Hindlimb muscle (tissue), 1 donor: ENCODE results near the gene GAGE10. TPM values are rescaled to one million over a fixed set of nuclear protein-coding genes. Genes with fewer than 3 reads are reported as not detected.
"Not testable (repeated sequence)": the region's sequence is repeated elsewhere in the genome, so short reads cannot be mapped to it uniquely, and the experiment has no call there.

ENCODE experiments used
- DNase-seq: peaks from one replicate; pipeline ENCODE4 v3.0.0-alpha.2; 2013
- polyA plus RNA-seq: library from polyadenylated mRNA; unstranded; fragments of 120-200 nt; gene quantifications from one replicate; pipeline ENCODE4 v1.2.1, GENCODE V29; 2013; ENCODE audit not compliant: insufficient read length

The GAGE10 gene
- polyA plus RNA-seq, 1 donor: not detected

GRCh38 chrX:49276671-49277534 lies 26.5 kb upstream of the GAGE10 start:
- DNase-seq: no peak

- no peak for DNase-seq
Observed at GRCh38 chrX:49277535-49277830, 26.0 kb upstream of the GAGE10 start.

GRCh38 chrX:49278081-49278480 lies 25.4 kb upstream of the GAGE10 start:
- DNase-seq: no peak

- DNase-seq: no peak
Observed at GRCh38 chrX:49282647-49283011, 20.8 kb upstream of the GAGE10 start.

- DNase-seq: no peak
Observed at GRCh38 chrX:49284212-49284611, 19.2 kb upstream of the GAGE10 start.

- no peak for DNase-seq
Observed at GRCh38 chrX:49286136-49286535, 17.3 kb upstream of the GAGE10 start.

GRCh38 chrX:49286581-49286980 lies 16.9 kb upstream of the GAGE10 start:
- no peak for DNase-seq

- no peak for DNase-seq
Observed at GRCh38 chrX:49287665-49288064, 15.8 kb upstream of the GAGE10 start.

GRCh38 chrX:49290215-49290614 lies 13.2 kb upstream of the GAGE10 start:
- no peak for DNase-seq

GRCh38 chrX:49291615-49292337 lies 11.7 kb upstream of the GAGE10 start:
- DNase-seq: no peak

- DNase-seq: no peak
Observed at GRCh38 chrX:49292400-49293362, 10.8 kb upstream of the GAGE10 start.

- DNase-seq: not testable (repeated sequence)
Observed at GRCh38 chrX:49299293-49299692, 4.2 kb upstream of the GAGE10 start.

GRCh38 chrX:49300703-49301102 lies 2.7 kb upstream of the GAGE10 start:
- no peak for DNase-seq

- DNase-seq: not testable (repeated sequence)
Observed at GRCh38 chrX:49307775-49308174, 4.3 kb downstream of the GAGE10 start.

- no peak for DNase-seq
Observed at GRCh38 chrX:49308604-49309269, 5.3 kb downstream of the GAGE10 start.

GRCh38 chrX:49309401-49309981 lies 6.0 kb downstream of the GAGE10 start:
- DNase-seq: no peak

- no peak for DNase-seq
Observed at GRCh38 chrX:49310371-49310770, 6.9 kb downstream of the GAGE10 start.

- DNase-seq: no peak
Observed at GRCh38 chrX:49312176-49312575, 8.7 kb downstream of the GAGE10 start.

GRCh38 chrX:49316085-49316484 lies 12.6 kb downstream of the GAGE10 start:
- DNase-seq: no peak

GRCh38 chrX:49321737-49322136 lies 18.3 kb downstream of the GAGE10 start, which contains the start of gene GAGE12J:
Gene GAGE12J, plus strand, starts transcription at chrX:49322037. Its CDS starts 1,157 bp downstream, at chrX:49323194.
- not testable (repeated sequence) for DNase-seq

GRCh38 chrX:49322266-49322665 lies 18.8 kb downstream of the GAGE10 start:
- not testable (repeated sequence) for DNase-seq

- not testable (repeated sequence) for DNase-seq
Observed at GRCh38 chrX:49323735-49324134, 20.3 kb downstream of the GAGE10 start.
